GM19324 (cell line): Measurements from ENCODE around the gene PCOLCE2.

Experiments used
- ATAC-seq: cut with Tn5 transposase; IDR thresholded peaks from one replicate; pipeline ENCODE4 v1.9.1; 2021; ENCODE audit warnings: mild to moderate bottlenecking, moderate library complexity; ENCODE audit not compliant: unreplicated experiment, low FRiP score

Gene PCOLCE2

GRCh38 chr3:142888481-142889211 lies at the start of gene PCOLCE2:
Gene PCOLCE2, minus strand, starts transcription at chr3:142889083. Its CDS starts 187 bp downstream, at chr3:142888896.
- no peak for ATAC-seq

- no peak for ATAC-seq
Measured at GRCh38 chr3:142935963-142936362, 47.1 kb upstream of the PCOLCE2 start.

GRCh38 chr3:142934887-142935269 lies 46.0 kb upstream of the PCOLCE2 start:
- no peak for ATAC-seq

GRCh38 chr3:142934128-142934886 lies 45.4 kb upstream of the PCOLCE2 start:
- ATAC-seq: no peak

GRCh38 chr3:142931222-142931621 lies 42.3 kb upstream of the PCOLCE2 start:
- peak; percentile 70 for ATAC-seq

GRCh38 chr3:142930463-142930862 lies 41.6 kb upstream of the PCOLCE2 start:
- no peak for ATAC-seq

- ATAC-seq: no peak
Measured at GRCh38 chr3:142929890-142930289, 41.0 kb upstream of the PCOLCE2 start.

GRCh38 chr3:142929109-142929508 lies 40.2 kb upstream of the PCOLCE2 start:
- no peak for ATAC-seq

GRCh38 chr3:142926368-142926944 lies 37.6 kb upstream of the PCOLCE2 start:
- no peak for ATAC-seq

GRCh38 chr3:142925140-142925539 lies 36.3 kb upstream of the PCOLCE2 start:
- no peak for ATAC-seq

- ATAC-seq: no peak
Measured at GRCh38 chr3:142923694-142924093, 34.8 kb upstream of the PCOLCE2 start.

GRCh38 chr3:142916605-142917004 lies 27.7 kb upstream of the PCOLCE2 start:
- ATAC-seq: no peak

GRCh38 chr3:142915636-142916035 lies 26.8 kb upstream of the PCOLCE2 start:
- ATAC-seq: no peak

GRCh38 chr3:142914286-142914811 lies 25.5 kb upstream of the PCOLCE2 start:
- ATAC-seq: no peak

GRCh38 chr3:142913432-142913831 lies 24.5 kb upstream of the PCOLCE2 start:
- ATAC-seq: no peak

GRCh38 chr3:142912402-142913172 lies 23.7 kb upstream of the PCOLCE2 start:
- ATAC-seq: no peak

- no peak for ATAC-seq
Measured at GRCh38 chr3:142910280-142910679, 21.4 kb upstream of the PCOLCE2 start.

GRCh38 chr3:142909282-142909681 lies 20.4 kb upstream of the PCOLCE2 start:
- no peak for ATAC-seq

GRCh38 chr3:142907996-142908395 lies 19.1 kb upstream of the PCOLCE2 start:
- no peak for ATAC-seq

GRCh38 chr3:142904639-142905436 lies 16.0 kb upstream of the PCOLCE2 start:
- ATAC-seq: no peak
